Mucosa of stomach (tissue), 1 donor: ENCODE data around the gene VCL.

Experiments
- H3K27me3 ChIP-seq: one replicate; pipeline ENCODE4 v1.7.0; 2013; ENCODE audit warnings: mild to moderate bottlenecking, low read length; ENCODE audit not compliant: control insufficient read depth, insufficient read depth
- H3K36me3 ChIP-seq: one replicate; pipeline ENCODE4 v1.7.0; 2013; ENCODE audit warnings: low read length; ENCODE audit not compliant: control insufficient read depth, insufficient read depth
- H3K4me1 ChIP-seq: one replicate; pipeline ENCODE4 v1.7.0; 2013; ENCODE audit warnings: mild to moderate bottlenecking, low read length; ENCODE audit not compliant: control insufficient read depth, insufficient read depth
- H3K4me3 ChIP-seq: one replicate; pipeline ENCODE4 v1.7.0; 2013; ENCODE audit warnings: low read length
- H3K9ac ChIP-seq: one replicate; pipeline ENCODE4 v1.7.0; 2013; ENCODE audit warnings: mild to moderate bottlenecking, low read length, moderate library complexity
- H3K9me3 ChIP-seq: one replicate; pipeline ENCODE4 v1.7.0; 2013; ENCODE audit warnings: mild to moderate bottlenecking, low read length, moderate library complexity; ENCODE audit not compliant: control insufficient read depth
- donor health status: Pancreatic carcinoma.

Gene VCL

DNA sequence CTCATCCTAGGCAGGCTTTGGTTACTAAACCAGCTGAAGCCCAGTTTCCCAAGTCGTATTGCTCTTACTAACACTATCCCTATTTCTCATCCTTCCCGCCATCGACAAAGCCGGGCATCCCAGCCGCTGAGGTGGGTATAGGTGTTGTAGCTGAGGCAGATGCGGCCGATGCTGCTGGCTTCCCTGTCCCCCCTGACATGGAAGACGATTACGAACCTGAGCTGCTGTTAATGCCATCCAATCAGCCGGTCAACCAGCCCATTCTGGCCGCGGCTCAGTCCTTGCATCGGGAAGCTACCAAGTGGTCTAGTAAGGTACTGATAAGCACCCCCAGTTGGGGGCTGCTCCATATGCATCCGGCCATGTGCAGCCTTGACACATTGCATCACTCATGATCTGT is 113.9 kb downstream of the VCL start:
- Histone ChIP-seq H3K9ac (no peak overlapping the region), H3K9me3 (no peaks in the 10 kb centered on the region), H3K4me1 (no peaks in the 10 kb centered on the region), H3K4me3 (no peak overlapping the region), H3K36me3 (peaks cover 5% of the 10 kb centered on the region), H3K27me3 (no peaks in the 10 kb centered on the region)

GRCh38 chr10:74113546-74113945 is 115.6 kb downstream of the VCL start:
- H3K4me3 ChIP-seq, result no peak overlapping the region
- no peak overlapping the region for H3K9ac ChIP-seq
- no peaks in the 10 kb centered on the region for H3K9me3 ChIP-seq
- no peaks in the 10 kb centered on the region for H3K27me3 ChIP-seq
- peaks cover under 1% of the 10 kb centered on the region for H3K4me1 ChIP-seq
- H3K36me3 ChIP-seq, result peaks cover 5% of the 10 kb centered on the region

DNA sequence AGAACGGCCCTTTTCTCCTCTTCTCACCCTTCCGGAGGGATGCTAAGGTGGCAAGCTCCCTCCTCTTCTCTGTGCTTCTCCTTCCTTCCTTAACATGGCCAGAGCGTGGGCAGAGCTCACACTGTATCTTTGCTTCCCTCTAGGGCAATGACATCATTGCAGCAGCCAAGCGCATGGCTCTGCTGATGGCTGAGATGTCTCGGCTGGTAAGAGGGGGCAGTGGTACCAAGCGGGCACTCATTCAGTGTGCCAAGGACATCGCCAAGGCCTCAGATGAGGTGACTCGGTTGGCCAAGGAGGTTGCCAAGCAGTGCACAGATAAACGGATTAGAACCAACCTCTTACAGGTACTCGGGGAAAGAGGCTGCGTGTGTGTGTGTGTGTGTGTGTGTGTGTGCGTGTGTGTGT is 116.1 kb downstream of the VCL start:
- Histone ChIP-seq H3K4me3 (no peak overlapping the region), H3K4me1 (peaks cover 5% of the 10 kb centered on the region), H3K36me3 (peaks cover 3% of the 10 kb centered on the region), H3K27me3 (no peaks in the 10 kb centered on the region), H3K9me3 (no peaks in the 10 kb centered on the region), H3K9ac (no peak overlapping the region)

DNA sequence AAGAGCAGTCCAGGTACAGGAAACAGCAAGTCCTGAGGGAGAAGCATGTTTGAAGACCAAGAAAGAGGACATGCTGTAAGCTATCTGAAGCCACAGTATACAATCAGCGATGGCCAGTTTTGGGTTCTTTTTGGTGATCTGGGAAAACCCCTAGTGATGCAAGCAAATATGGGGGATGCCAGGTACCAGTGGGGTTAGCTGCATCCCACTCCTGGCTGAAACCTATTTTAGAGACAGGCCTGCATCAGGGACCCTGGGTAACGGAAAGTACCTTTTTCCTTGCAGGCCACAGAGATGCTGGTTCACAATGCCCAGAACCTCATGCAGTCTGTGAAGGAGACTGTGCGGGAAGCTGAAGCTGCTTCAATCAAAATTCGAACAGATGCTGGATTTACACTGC is 119.8 kb downstream of the VCL start:
- H3K27me3 ChIP-seq, result no peaks in the 10 kb centered on the region
- H3K4me3 ChIP-seq, result no peak overlapping the region
- H3K9me3 ChIP-seq, result no peaks in the 10 kb centered on the region
- peaks cover 7% of the 10 kb centered on the region for H3K4me1 ChIP-seq
- no peaks in the 10 kb centered on the region for H3K36me3 ChIP-seq
- H3K9ac ChIP-seq, result no peak overlapping the region

- Histone ChIP-seq H3K9me3 (no peaks in the 10 kb centered on the region), H3K36me3 (peaks cover 4% of the 10 kb centered on the region), H3K4me3 (no peak overlapping the region), H3K27me3 (no peaks in the 10 kb centered on the region), H3K4me1 (peaks cover 7% of the 10 kb centered on the region), H3K9ac (no peak overlapping the region)
These were observed 120.9 kb downstream of the VCL start for GRCh38 chr10:74118804-74119203.

DNA sequence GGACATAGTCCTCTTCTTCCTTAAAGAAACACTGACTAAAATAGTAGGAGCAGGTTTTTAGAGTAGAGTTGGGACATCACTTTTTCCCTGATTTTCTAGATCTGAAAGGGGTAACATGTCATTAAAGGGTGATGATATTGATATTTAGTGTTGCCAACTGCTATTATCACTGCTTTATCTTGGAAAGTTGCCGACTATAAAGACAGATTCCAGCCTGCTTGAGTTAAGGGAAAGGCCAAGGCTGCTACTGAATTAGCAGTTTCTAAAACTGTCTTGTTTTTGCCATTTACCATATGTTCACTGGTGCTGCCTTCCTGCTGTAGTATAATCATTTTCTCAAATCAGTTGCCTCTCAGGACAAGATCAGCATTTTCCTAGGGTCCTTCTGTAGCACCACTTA is 123.0 kb downstream of the VCL start:
- Histone ChIP-seq H3K9me3 (no peaks in the 10 kb centered on the region), H3K9ac (no peak overlapping the region), H3K27me3 (no peaks in the 10 kb centered on the region), H3K36me3 (peaks cover 7% of the 10 kb centered on the region), H3K4me1 (peaks cover 7% of the 10 kb centered on the region), H3K4me3 (no peak overlapping the region)

DNA sequence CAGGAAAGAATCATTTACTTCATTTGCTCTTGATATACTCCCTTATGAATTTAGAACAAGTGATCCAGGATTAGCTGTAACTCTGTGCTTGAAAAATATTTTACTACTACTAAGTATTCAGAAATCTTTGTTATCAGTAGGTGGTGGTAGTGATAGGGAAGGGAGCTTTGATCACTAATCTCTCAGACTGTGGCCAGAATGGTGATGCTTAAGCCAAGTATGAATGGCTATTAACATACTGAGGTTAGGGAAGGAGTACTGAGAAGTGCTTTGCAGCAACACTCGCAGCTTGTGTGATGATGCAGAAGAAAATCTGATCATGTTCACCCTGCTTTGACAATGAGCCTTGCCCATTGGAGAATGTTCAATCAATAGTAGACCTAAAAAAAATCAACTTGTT is 123.5 kb downstream of the VCL start:
- H3K9me3 ChIP-seq, result no peaks in the 10 kb centered on the region

GRCh38 chr10:74122060-74122459 is 124.1 kb downstream of the VCL start:
- Histone ChIP-seq H3K4me3 (no peak overlapping the region), H3K4me1 (peaks cover 7% of the 10 kb centered on the region), H3K9me3 (no peaks in the 10 kb centered on the region), H3K9ac (no peak overlapping the region), H3K27me3 (no peaks in the 10 kb centered on the region), H3K36me3 (peaks cover 7% of the 10 kb centered on the region)

More for the DNA sequence above, 123.5 kb downstream of the VCL start:
- Histone ChIP-seq H3K4me1 (peaks cover 7% of the 10 kb centered on the region), H3K9ac (no peak overlapping the region), H3K36me3 (peaks cover 7% of the 10 kb centered on the region), H3K4me3 (no peak overlapping the region), H3K27me3 (no peaks in the 10 kb centered on the region)

DNA sequence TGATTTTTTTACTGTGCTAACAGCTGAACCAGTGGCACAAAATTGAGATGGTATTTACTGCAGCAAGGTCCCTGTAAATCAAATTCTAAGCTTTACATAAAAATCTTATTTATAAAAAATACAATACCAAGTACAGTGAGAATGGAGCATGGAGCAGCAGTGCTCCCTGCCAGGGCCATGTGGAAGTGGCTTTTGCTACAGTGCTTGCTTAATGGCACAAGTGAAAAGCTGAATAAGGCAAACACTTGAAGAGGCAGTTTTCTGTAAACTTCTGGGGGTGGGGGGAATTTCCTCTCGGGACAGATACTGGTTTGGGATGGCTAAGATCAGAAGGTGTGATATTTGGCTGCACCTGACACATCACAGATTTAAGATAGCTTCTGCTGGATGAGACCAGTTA is 125.2 kb downstream of the VCL start:
- H3K4me1 ChIP-seq, result peaks cover 7% of the 10 kb centered on the region
- peaks cover 7% of the 10 kb centered on the region for H3K36me3 ChIP-seq
- no peaks in the 10 kb centered on the region for H3K27me3 ChIP-seq

DNA sequence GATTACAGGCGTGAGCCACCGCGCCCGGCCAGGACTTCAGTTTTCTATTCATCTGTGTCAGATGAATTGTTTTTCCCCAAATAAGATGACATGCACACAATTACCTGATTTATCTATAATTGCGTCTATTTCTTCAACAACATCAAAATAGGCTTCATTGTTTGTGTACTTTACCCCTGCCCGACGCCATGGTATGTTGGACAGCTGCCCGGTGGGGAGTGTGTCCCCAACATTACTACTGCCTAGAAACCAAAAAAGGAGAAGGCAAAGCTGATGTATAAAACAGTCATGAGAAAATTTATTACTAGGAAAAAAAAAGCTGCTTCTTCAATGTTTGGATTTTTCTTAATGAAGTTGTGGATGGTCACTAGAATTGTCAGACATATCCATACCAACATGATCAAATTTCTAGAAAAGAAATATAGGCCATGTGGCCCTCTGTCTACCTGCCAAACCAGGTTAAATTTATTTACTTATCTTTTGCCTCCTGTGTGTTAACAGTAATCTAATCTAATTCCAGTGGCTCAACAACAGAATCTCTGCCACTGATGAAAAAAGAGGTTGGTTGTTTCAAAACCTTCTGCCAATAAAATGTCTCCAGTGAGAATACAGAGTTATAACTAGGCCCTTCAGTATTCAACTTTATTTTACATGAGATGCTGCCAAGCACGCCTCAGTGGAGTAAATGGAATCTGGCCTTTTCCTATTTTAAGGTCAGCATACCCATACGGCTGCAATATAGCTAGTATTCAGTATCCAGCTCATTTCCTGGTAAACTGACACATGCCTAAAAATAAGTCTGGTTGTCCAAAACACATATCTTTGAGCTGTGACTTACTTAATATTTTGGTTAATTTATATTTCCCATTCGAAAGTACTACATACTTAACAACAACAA is 136.3 kb downstream of the VCL start:
- Histone ChIP-seq H3K4me3 (no peak overlapping the region), H3K9me3 (no peaks in the 10 kb centered on the region), H3K4me1 (peaks cover 12% of the 10 kb centered on the region), H3K9ac (no peak overlapping the region), H3K27me3 (no peaks in the 10 kb centered on the region), H3K36me3 (no peaks in the 10 kb centered on the region)

More for the DNA sequence above, 125.2 kb downstream of the VCL start:
- Histone ChIP-seq H3K4me3 (no peak overlapping the region), H3K9me3 (no peaks in the 10 kb centered on the region), H3K9ac (no peak overlapping the region)

DNA sequence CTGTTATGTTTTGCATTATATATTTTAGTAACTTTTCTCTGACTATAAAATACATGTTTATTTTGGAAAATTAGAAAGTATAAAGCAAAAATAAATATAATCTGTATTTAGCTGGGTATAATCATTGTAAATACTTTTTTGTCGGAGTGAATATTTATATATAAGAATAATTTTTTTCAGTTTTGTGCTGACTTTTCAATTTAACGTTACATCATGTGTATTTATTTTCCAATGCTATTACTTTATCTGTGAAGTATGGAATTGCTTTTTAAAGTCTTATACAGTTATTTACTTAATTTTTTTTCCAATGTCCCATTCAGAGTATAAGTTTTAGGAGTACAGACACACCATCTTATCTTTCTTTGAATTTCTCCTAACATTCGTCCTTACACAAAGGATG is 137.5 kb downstream of the VCL start:
- Histone ChIP-seq H3K36me3 (no peaks in the 10 kb centered on the region), H3K4me1 (peaks cover 12% of the 10 kb centered on the region)

GRCh38 chr10:74137992-74138391 is 140.1 kb downstream of the VCL start:
- Histone ChIP-seq H3K9me3 (no peaks in the 10 kb centered on the region), H3K4me3 (no peak overlapping the region), H3K4me1 (peaks cover 12% of the 10 kb centered on the region), H3K9ac (no peak overlapping the region), H3K27me3 (no peaks in the 10 kb centered on the region), H3K36me3 (no peaks in the 10 kb centered on the region)

More for the DNA sequence above, 137.5 kb downstream of the VCL start:
- H3K27me3 ChIP-seq, result no peaks in the 10 kb centered on the region
- no peak overlapping the region for H3K9ac ChIP-seq
- no peaks in the 10 kb centered on the region for H3K9me3 ChIP-seq
- no peak overlapping the region for H3K4me3 ChIP-seq
